Stimulated activated CD8-positive, alpha-beta memory T cell treated with anti-CD3 and anti-CD28 coated beads, Interleukin-12 subunit alpha, Interleukin-12 subunit beta, amount 100 ng/mL, for 24 hours (primary cell): Measurements from ENCODE around the gene CHD9.

Experiments used
- DNase-seq: peaks from one replicate; pipeline ENCODE4 v3.0.0-alpha.2; 2020; ENCODE audit errors: extremely low read depth

CHD9 gene

DNA sequence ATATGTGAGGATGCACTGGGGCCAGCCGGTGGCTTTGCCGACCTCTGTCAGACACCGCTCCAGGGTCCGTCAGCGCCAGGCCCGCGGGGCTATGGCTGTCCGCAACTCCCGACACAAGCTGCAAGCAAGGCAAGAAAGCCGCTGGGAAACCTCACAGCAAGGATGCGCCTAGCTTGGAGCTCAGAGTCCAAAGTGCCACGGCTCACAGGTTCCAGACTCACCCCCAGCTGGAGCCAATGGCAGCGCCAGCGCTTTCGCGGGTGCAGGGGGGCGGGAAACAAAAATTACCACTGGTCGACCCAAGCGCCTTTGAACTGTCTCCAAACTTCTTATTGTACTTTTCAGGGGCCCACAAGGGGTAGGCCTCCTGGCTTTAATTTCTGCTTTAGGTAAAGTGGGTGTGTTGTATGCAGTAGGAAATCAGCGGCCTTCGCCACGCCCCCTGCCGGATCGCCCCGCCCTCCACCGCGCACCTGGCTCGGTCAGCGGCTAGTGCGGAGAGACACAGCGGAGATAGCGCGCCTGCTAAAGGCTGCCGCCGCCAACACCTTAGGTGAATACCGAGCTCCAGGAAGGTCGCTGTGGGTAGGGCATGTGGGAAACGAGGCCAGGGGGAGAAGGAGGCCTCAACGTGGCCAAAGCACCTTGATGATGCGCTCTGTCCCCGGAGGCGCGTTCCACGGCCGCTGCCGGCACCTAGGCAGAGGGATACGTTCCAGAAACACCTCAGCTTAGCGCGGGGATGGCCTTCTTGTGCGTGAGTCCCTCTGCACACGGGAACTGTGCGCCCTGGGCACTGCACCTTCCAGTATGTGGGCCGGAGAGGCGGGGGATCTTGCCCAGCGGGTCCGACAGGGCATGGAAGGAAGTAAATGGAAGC is 318.4 kb downstream of the CHD9 start:
- peak; percentile 27 for DNase-seq

DNA sequence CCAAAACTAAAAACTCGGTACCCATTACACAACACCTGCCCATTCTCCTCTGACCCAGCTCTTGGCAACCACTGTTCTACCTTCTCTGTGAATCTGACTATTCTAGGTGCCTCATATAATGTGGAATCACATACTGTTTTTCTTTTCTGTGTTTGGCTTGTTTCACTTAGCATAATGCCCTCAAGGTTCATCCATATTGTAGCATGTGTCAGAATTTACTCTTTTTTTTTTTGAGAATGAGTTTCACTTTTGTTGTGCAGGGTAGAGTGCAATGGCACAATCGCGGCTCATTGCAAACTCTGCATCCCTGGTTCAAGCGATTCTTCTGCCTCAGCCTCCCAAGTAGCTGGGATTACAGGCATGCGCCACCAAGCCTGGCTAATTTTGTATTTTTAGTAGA is 320.0 kb downstream of the CHD9 start:
- DNase-seq = no peak

DNA sequence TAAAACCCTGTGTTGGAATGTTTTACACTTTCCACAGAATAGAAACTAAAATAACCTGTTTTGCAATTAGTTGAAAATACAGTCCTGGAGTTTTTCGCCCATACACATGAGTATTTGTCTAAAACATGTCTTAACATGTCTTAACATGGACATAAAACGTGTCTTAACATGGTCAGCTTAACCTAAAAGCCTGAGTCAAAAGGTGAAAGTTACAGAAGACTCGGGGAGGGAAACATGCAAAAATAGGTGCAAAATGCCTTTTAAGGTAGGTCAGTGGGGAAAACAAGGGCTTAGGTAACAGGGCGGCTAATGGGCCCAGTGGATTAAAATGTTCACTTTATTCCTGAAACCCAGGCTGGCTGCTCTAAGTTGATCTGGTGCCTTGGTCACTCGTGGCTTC is 323.3 kb downstream of the CHD9 start:
- no peak for DNase-seq
